GM12878 (cell line): ENCODE data around the gene KBTBD4. TPM values are rescaled to one million over a fixed set of nuclear protein-coding genes. Genes with fewer than 3 reads are reported as not detected.

Experiments used
- ATAC-seq: fragments of 200-7000 bp; cut with Tn5 transposase; 3 replicates; pipeline ENCODE4 v1.9.1; 2020; ENCODE audit warnings: mild to moderate bottlenecking, moderate library complexity
- BruUV-seq: library from RNA; stranded (reverse); fragments of 400-500 nt; replicated peaks from 2 replicates; lab custom pipeline; 2021; lab: Mats Ljungman, UMichigan
- CTCF ChIA-PET: fragments of 300-600 bp; sonication (Branson Sonifier 250); formaldehyde crosslinking; extraction: SDS; loops from one replicate; lab custom pipeline; 2021; ENCODE audit warnings: inconsistent platforms; lab: Yijun Ruan, JAX
- POLR2A ChIA-PET: fragments of 350-600 bp; formaldehyde crosslinking; extraction: SDS; loops from one replicate; lab custom pipeline; 2021; ENCODE audit warnings: inconsistent platforms; lab: Charles Lee
- RAD21 ChIA-PET: fragments of 300-600 bp; sonication (Branson Sonifier 250); formaldehyde crosslinking; loops from one replicate; lab custom pipeline; 2023; ENCODE audit warnings: antibody characterized with exemption; ENCODE audit not compliant: unreplicated experiment; lab: Charles Lee
- SMC1A ChIA-PET: fragments of 300-600 bp; sonication (Branson Sonifier 250); formaldehyde crosslinking; loops from one replicate; lab custom pipeline; 2023; ENCODE audit not compliant: unreplicated experiment, uncharacterized antibody; lab: Charles Lee
- DNase-seq: peaks from one replicate; pipeline ENCODE4 v3.0.0-alpha.2; 2011; ENCODE audit warnings: low read depth, low spot score
- FAIRE-seq: peaks from 3 replicates; lab custom pipeline; 2011; peaks lifted over from hg19 to GRCh38; lab: Jason Lieb, UNC
- H2AFZ ChIP-seq: 2 replicates; pipeline ENCODE4 v1.6.0; 2011; ENCODE audit warnings: low read depth, low read length, control low read depth; ENCODE audit not compliant: control insufficient read depth
- H3K27ac ChIP-seq: 2 replicates; pipeline ENCODE4 v1.5.1; 2011; ENCODE audit warnings: control low read depth; ENCODE audit not compliant: control insufficient read depth, insufficient read depth
- H3K27me3 ChIP-seq, 2 experiments: replicated peaks in 1 of 2; 2 replicates each; pipeline versions ENCODE4 v1.6.0 to v1.6.1; 2011; ENCODE audit warnings: low read length in 1 of 2; ENCODE audit not compliant: control insufficient read depth in 2 of 2, insufficient read depth in 2 of 2
- H3K36me3 ChIP-seq, 2 experiments: 2 replicates each; pipeline ENCODE4 v1.5.1; 2011; ENCODE audit warnings: low read length in 1 of 2; ENCODE audit not compliant: control insufficient read depth in 2 of 2, insufficient read depth in 2 of 2
- H3K4me1 ChIP-seq: 2 replicates; pipeline ENCODE4 v1.6.1; 2011; ENCODE audit warnings: mild to moderate bottlenecking, low read length, moderate library complexity, mixed read lengths; ENCODE audit not compliant: control insufficient read depth, insufficient read depth
- H3K4me2 ChIP-seq: 2 replicates; pipeline ENCODE4 v1.6.0; 2011; ENCODE audit warnings: control low read depth; ENCODE audit not compliant: control insufficient read depth, insufficient read depth
- H3K4me3 ChIP-seq: fragments of 200-600 bp; sonication (generic); 2 replicates; pipeline ENCODE4 v1.5.1; 2016
- H3K79me2 ChIP-seq: 2 replicates; pipeline ENCODE4 v1.6.0; 2011; ENCODE audit warnings: low read length; ENCODE audit not compliant: control insufficient read depth, insufficient read depth
- H3K9ac ChIP-seq: 2 replicates; pipeline ENCODE4 v1.8.0; 2011; ENCODE audit warnings: low read length, control low read depth, mixed read lengths; ENCODE audit not compliant: control insufficient read depth, insufficient read depth
- H3K9me3 ChIP-seq: replicated peaks from 3 replicates; pipeline ENCODE4 v1.5.1; 2011; ENCODE audit warnings: mild to moderate bottlenecking, low read length; ENCODE audit not compliant: control insufficient read depth, insufficient read depth
- H4K20me1 ChIP-seq: 2 replicates; pipeline ENCODE4 v1.6.0; 2011; ENCODE audit not compliant: control insufficient read depth, insufficient read depth
- HDGF ChIP-seq: fragments of 450-650 bp; IDR thresholded peaks from 2 replicates; pipeline ENCODE4 v1.6.1; 2016; ENCODE audit warnings: antibody characterized with exemption
- IKZF1 ChIP-seq: fragments of 450-650 bp; conservative IDR thresholded peaks from 2 replicates; pipeline ENCODE4 v1.6.1; 2017; ENCODE audit warnings: antibody characterized with exemption, mild to moderate bottlenecking
- LARP7 ChIP-seq: fragments of 450-650 bp; IDR thresholded peaks from 2 replicates; pipeline ENCODE4 v1.6.1; 2017; ENCODE audit warnings: mild to moderate bottlenecking
- NR2F1 ChIP-seq: fragments of 450-650 bp; conservative IDR thresholded peaks from 2 replicates; pipeline ENCODE4 v1.6.1; 2017; ENCODE audit warnings: mild to moderate bottlenecking
- ZZZ3 ChIP-seq: IDR thresholded peaks from 2 replicates; pipeline ENCODE4 v1.6.1; 2011; ENCODE audit warnings: low read depth; ENCODE audit not compliant: control insufficient read depth, insufficient read length
- WGBS: methylation state at CpG from one replicate; pipeline ENCODE4 v1.1.6; 2016; ENCODE audit warnings: low lambda C conversion rate; ENCODE audit not compliant: insufficient replicate concordance, insufficient coverage; ENCODE audit errors: missing lambda C conversion rate; 5-methylcytosine and 5-hydroxymethylcytosine counted together
- in situ Hi-C: fragments of 300-500 bp; cut with MboI; formaldehyde crosslinking; loops from 9 replicates; pipeline ENCODE4 v1.14.3; 2018; ENCODE audit warnings: mixed read lengths
- intact Hi-C: fragments of 100-400 bp; cut with micrococcal nuclease; formaldehyde crosslinking; loops from one replicate; pipeline ENCODE4 v1.14.2; 2022; ENCODE audit not compliant: unreplicated experiment
- polyA plus RNA-seq, 11 experiments: library from polyadenylated mRNA; depleted of rRNA in 4 of 11; unstranded in 6 of 11; stranded (reverse) in 5 of 11; fragments of >200 nt; fragmentation: Nextera tagmentation in 4 of 11; fragmentation: Illumina TruSeq in 1 of 11; extraction: Ambion mirVana in 4 of 11; extraction: Trizol in 1 of 11; gene quantifications; 1 replicate in 1 of 11; 2 replicates in 10 of 11; pipeline versions ENCODE4 v1.2.1 to v1.2.3, GENCODE V29; 2011 to 2016; ENCODE audit warnings: inconsistent platforms in 2 of 11, missing spikeins in 2 of 11, low read depth in 1 of 11
- total RNA-seq, 4 experiments: library from RNA; depleted of rRNA in 3 of 4; stranded (reverse); fragments of >200 nt in 3 of 4; fragmentation: Illumina TruSeq in 1 of 4; extraction: Trizol in 1 of 4; gene quantifications; 2 replicates each; pipeline versions ENCODE4 v1.2.1 to v1.2.3, GENCODE V29; 2013 to 2021
- TF ChIP-seq, protein P1 (sequence below): fragments of 450-650 bp; IDR thresholded peaks from 2 replicates; pipeline ENCODE4 v1.6.1; 2018; ENCODE audit warnings: borderline replicate concordance, mild to moderate bottlenecking; ENCODE audit not compliant: partially characterized antibody
- TF ChIP-seq, protein P2 (sequence below): fragments of 450-650 bp; IDR thresholded peaks from 2 replicates; pipeline ENCODE4 v1.6.1; 2017; ENCODE audit warnings: low read depth, mild to moderate bottlenecking, moderate library complexity
- TF ChIP-seq, protein P3 (sequence below): fragments of 450-650 bp; conservative IDR thresholded peaks from 2 replicates; pipeline ENCODE4 v1.6.1; 2017; ENCODE audit warnings: mild to moderate bottlenecking, moderate library complexity
- TF ChIP-seq, protein P4 (sequence below): fragments of 450-650 bp; IDR thresholded peaks from 2 replicates; pipeline ENCODE4 v1.6.1; 2016; ENCODE audit warnings: mild to moderate bottlenecking
- TF ChIP-seq, protein P5 (sequence below): IDR thresholded peaks from 2 replicates; pipeline ENCODE4 v1.6.1; 2012; ENCODE audit warnings: low read depth, low read length, improper control_type of control experiment

The KBTBD4 gene
- total and polyA plus RNA-seq, 10 of the 15 experiments (the other 5 are each of a cell fraction or from before 2014, with no cell fraction given) = 18.4 to 46.4 (median 25.7) TPM

DNA sequence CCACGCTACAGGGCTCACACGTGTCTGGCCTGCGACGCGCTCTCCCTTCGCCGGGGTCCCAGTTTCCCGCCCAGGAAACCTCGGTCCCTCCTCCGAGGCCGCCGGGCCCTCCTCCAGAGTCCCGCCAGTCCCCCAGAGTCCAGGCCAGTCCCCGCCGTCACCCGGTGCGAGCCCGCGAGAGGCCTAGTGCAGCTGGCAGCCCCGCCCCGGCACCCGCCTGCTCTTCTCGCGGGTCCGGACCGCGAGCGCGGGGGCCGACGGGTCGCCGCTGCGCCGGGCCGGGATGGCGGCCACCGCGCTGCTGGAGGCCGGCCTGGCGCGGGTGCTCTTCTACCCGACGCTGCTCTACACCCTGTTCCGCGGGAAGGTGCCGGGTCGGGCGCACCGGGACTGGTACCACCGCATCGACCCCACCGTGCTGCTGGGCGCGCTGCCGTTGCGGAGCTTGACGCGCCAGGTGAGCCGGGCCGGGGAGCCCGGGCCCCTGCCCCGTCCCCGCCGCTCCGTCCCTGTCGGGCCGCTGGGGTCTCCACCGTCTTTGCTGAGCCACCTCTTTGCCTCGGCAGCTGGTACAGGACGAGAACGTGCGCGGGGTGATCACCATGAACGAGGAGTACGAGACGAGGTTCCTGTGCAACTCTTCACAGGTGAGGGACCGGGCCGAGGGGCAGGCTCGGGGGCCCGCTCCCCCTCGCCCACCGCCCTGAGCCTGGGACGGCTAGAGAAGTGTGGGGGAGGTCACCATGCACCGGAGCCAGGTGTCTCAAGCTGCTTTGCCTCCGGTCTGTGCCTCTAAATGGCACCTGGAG, 13.2 kb downstream of the KBTBD4 start, which contains the start of gene PTPMT1 (continued):
- TF ChIP-seq, protein P1, sequence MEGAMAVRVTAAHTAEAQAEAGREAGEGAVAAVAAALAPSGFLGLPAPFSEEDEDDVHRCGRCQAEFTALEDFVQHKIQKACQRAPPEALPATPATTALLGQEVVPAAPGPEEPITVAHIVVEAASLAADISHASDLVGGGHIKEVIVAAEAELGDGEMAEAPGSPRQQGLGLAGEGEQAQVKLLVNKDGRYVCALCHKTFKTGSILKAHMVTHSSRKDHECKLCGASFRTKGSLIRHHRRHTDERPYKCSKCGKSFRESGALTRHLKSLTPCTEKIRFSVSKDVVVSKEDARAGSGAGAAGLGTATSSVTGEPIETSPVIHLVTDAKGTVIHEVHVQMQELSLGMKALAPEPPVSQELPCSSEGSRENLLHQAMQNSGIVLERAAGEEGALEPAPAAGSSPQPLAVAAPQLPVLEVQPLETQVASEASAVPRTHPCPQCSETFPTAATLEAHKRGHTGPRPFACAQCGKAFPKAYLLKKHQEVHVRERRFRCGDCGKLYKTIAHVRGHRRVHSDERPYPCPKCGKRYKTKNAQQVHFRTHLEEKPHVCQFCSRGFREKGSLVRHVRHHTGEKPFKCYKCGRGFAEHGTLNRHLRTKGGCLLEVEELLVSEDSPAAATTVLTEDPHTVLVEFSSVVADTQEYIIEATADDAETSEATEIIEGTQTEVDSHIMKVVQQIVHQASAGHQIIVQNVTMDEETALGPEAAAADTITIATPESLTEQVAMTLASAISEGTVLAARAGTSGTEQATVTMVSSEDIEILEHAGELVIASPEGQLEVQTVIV = no peak
- peak; percentile 64 for TF ChIP-seq IKZF1
- TF ChIP-seq, protein P2, sequence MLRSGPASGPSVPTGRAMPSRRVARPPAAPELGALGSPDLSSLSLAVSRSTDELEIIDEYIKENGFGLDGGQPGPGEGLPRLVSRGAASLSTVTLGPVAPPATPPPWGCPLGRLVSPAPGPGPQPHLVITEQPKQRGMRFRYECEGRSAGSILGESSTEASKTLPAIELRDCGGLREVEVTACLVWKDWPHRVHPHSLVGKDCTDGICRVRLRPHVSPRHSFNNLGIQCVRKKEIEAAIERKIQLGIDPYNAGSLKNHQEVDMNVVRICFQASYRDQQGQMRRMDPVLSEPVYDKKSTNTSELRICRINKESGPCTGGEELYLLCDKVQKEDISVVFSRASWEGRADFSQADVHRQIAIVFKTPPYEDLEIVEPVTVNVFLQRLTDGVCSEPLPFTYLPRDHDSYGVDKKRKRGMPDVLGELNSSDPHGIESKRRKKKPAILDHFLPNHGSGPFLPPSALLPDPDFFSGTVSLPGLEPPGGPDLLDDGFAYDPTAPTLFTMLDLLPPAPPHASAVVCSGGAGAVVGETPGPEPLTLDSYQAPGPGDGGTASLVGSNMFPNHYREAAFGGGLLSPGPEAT = no peak
- peak; percentile 94 for TF ChIP-seq LARP7
- TF ChIP-seq ZZZ3 = no peak

DNA sequence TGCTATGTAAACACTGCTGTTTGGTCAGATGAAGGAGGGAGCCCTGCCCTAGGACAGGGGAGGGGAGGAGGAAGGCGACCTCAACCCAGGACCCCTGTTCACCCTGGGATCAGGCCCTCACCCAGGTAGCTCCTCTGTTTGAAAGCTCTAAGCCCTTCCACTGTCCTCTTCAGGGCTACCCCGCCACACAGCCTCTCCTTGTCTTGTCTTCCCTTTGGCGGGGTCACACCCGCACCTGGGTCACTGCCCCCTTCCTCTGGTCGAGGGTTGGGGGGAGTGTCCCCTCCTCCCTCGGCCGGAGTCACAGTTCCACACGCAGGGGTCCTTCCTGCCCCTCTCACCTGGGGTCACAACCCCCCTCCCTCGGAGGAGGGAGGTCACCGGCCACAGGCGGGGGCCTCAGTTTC, 13.8 kb downstream of the KBTBD4 start:
- FAIRE-seq = no peak
- TF ChIP-seq, protein P3, sequence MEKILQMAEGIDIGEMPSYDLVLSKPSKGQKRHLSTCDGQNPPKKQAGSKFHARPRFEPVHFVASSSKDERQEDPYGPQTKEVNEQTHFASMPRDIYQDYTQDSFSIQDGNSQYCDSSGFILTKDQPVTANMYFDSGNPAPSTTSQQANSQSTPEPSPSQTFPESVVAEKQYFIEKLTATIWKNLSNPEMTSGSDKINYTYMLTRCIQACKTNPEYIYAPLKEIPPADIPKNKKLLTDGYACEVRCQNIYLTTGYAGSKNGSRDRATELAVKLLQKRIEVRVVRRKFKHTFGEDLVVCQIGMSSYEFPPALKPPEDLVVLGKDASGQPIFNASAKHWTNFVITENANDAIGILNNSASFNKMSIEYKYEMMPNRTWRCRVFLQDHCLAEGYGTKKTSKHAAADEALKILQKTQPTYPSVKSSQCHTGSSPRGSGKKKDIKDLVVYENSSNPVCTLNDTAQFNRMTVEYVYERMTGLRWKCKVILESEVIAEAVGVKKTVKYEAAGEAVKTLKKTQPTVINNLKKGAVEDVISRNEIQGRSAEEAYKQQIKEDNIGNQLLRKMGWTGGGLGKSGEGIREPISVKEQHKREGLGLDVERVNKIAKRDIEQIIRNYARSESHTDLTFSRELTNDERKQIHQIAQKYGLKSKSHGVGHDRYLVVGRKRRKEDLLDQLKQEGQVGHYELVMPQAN = no peak
- TF ChIP-seq HDGF = peak; percentile 57; the same call in 1 of the 2 replicates
- TF ChIP-seq, protein P4, sequence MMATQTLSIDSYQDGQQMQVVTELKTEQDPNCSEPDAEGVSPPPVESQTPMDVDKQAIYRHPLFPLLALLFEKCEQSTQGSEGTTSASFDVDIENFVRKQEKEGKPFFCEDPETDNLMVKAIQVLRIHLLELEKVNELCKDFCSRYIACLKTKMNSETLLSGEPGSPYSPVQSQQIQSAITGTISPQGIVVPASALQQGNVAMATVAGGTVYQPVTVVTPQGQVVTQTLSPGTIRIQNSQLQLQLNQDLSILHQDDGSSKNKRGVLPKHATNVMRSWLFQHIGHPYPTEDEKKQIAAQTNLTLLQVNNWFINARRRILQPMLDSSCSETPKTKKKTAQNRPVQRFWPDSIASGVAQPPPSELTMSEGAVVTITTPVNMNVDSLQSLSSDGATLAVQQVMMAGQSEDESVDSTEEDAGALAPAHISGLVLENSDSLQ = 0 out of 2 replicates have a peak, but pooled peaks have one; percentile 4
- peak; percentile 91; the same call in 1 of the 2 replicates for TF ChIP-seq NR2F1
- TF ChIP-seq, protein P5, sequence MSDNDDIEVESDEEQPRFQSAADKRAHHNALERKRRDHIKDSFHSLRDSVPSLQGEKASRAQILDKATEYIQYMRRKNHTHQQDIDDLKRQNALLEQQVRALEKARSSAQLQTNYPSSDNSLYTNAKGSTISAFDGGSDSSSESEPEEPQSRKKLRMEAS = peak; percentile 62; the same call in 1 of the 2 replicates
- H3K27me3 ChIP-seq = no peaks in the 10 kb centered on the region
- H3K4me1 ChIP-seq = no peaks in the 10 kb centered on the region; the same call in 1 of the 2 replicates
- WGBS = 7% methylated on average over 10 of the region's 11 CpGs
- intact Hi-C loops = no loop called here
- in situ Hi-C loops = no loop called here
- no peaks in the 10 kb centered on the region for H4K20me1 ChIP-seq
- peak overlapping the region; percentile 58 for H3K27ac ChIP-seq
- ChIA-PET CTCF (interaction anchor here (0.8 to 2.1 kb wide), 6 partner anchors 9 to 294 kb away, joined by 3 to 20 read pairs (median 4); partner anchors contain the start of gene CELF1), SMC1A (interaction anchor here (0.5 to 2.1 kb wide), 4 partner anchors 10 to 51 kb away, joined by 3 to 6 read pairs (median 5); no protein-coding TSS in a partner anchor), RAD21 (interaction anchor here (1.0 to 2.6 kb wide), 6 partner anchors 11 to 152 kb away, joined by 3 to 8 read pairs (median 3); partner anchors contain the start of gene AGBL2), POLR2A (interaction anchor here (0.5 to 3.6 kb wide), 10 partner anchors 9 to 200 kb away, joined by 3 to 16 read pairs (median 4); partner anchors contain the start of genes CELF1, KBTBD4 and NDUFS3)
- H3K79me2 ChIP-seq = peaks cover 29% of the 10 kb centered on the region
- peaks cover 0 to 2% of the 10 kb centered on the region in 2 experiments; a peak in 1 of 4 replicates for H3K36me3 ChIP-seq
- H3K9ac ChIP-seq = peak overlapping the region; percentile 76
- no peaks in the 10 kb centered on the region for H3K9me3 ChIP-seq
- peak; percentile 16 for ATAC-seq
- BruUV-seq = TSS peak; percentile 88
- peak overlapping the region; percentile 94 for H3K4me3 ChIP-seq
- H2AFZ ChIP-seq = peak overlapping the region; percentile 82
- DNase-seq = no peak
- peak overlapping the region; percentile 99 for H3K4me2 ChIP-seq
